Activated naive CD4-positive, alpha-beta T cell treated with anti-CD3 and anti-CD28 coated beads, Interleukin-2, amount 10 ng/mL, durations not matched to agents 7 days and 5 days (primary cell): ENCODE measurements around the gene ERO1A.
A peak's percentile ranks its signal among the peaks of the same experiment; 100 is the strongest.

Experiments used
- CTCF ChIA-PET: fragments of 350-600 bp; sonication (Branson Sonifier 250); formaldehyde crosslinking; loops from one replicate; lab custom pipeline; 2021; ENCODE audit warnings: antibody characterized with exemption; lab: Charles Lee
- DNase-seq: peaks from one replicate; pipeline ENCODE4 v3.0.0-alpha.2; 2020
- H3K27ac Mint-ChIP-seq: one replicate; pipeline ENCODE4 v1.8.0; 2021; ENCODE audit warnings: mild to moderate bottlenecking, moderate library complexity, mixed read lengths
- H3K27me3 Mint-ChIP-seq: one replicate; pipeline ENCODE4 v1.8.0; 2021; ENCODE audit warnings: mild to moderate bottlenecking, mixed read lengths
- H3K36me3 Mint-ChIP-seq: one replicate; pipeline ENCODE4 v1.8.0; 2021; ENCODE audit warnings: mixed read lengths
- H3K4me1 Mint-ChIP-seq: one replicate; pipeline ENCODE4 v1.8.0; 2021; ENCODE audit warnings: mixed read lengths
- H3K4me3 Mint-ChIP-seq: one replicate; pipeline ENCODE4 v1.8.0; 2021; ENCODE audit warnings: mild to moderate bottlenecking, moderate library complexity, mixed read lengths
- H3K9me3 Mint-ChIP-seq: one replicate; pipeline ENCODE4 v1.8.0; 2021; ENCODE audit warnings: mixed read lengths

ERO1A gene

GRCh38 chr14:52686176-52686575, 9.2 kb downstream of the ERO1A start:
- Mint-ChIP-seq H3K27ac (no peak overlapping the region), H3K27me3 (no peaks in the 10 kb centered on the region), H3K36me3 (peaks cover 18% of the 10 kb centered on the region), H3K4me1 (peaks cover 61% of the 10 kb centered on the region), H3K4me3 (no peak overlapping the region), H3K9me3 (no peaks in the 10 kb centered on the region)
- no peak for DNase-seq
- CTCF ChIA-PET: no interaction called here

GRCh38 chr14:52683985-52684520, 11.3 kb downstream of the ERO1A start:
- Mint-ChIP-seq H3K9me3 (no peaks in the 10 kb centered on the region), H3K27me3 (no peaks in the 10 kb centered on the region), H3K36me3 (peaks cover 18% of the 10 kb centered on the region), H3K4me1 (peaks cover 42% of the 10 kb centered on the region), H3K27ac (no peak overlapping the region), H3K4me3 (no peak overlapping the region)
- no peak for DNase-seq
- CTCF ChIA-PET: interaction anchor here (1.1 kb wide), 1 partner anchor 25 kb away, joined by 3 read pairs; no protein-coding TSS in a partner anchor

- Mint-ChIP-seq H3K9me3 (no peaks in the 10 kb centered on the region), H3K27me3 (no peaks in the 10 kb centered on the region), H3K4me1 (no peaks in the 10 kb centered on the region), H3K27ac (no peak overlapping the region), H3K36me3 (peaks cover 32% of the 10 kb centered on the region), H3K4me3 (no peak overlapping the region)
- CTCF ChIA-PET: no interaction called here
- DNase-seq: no peak
Observed at GRCh38 chr14:52678591-52678990, 16.8 kb downstream of the ERO1A start.

DNA sequence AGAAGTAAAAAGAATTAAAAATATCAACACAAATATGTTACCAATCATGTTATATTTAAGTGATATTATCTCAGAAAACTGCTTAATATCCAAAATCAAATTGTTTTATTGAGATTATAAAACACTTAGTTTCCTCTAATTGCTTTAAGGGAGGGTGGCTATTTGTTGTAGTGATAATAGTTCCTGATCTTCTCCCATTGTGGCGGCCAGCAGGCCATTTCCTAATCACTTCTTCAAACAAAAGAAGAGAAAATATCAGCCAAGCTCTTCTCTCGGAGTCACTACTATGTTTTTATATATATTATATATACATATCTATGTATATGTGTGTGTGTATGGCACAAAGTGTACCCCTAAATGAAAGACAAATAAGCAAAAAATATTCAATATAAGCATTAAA, 31.5 kb downstream of the ERO1A start:
- no peak for DNase-seq
- H3K27ac Mint-ChIP-seq: no peak overlapping the region
- H3K9me3 Mint-ChIP-seq: no peaks in the 10 kb centered on the region
- no peaks in the 10 kb centered on the region for H3K4me1 Mint-ChIP-seq
- no peak overlapping the region for H3K4me3 Mint-ChIP-seq
- CTCF ChIA-PET: interaction anchor here (1.0 kb wide), 1 partner anchor 60 kb away, joined by 3 read pairs; no protein-coding TSS in a partner anchor
- H3K36me3 Mint-ChIP-seq: peaks cover 35% of the 10 kb centered on the region
- no peaks in the 10 kb centered on the region for H3K27me3 Mint-ChIP-seq

- no peak overlapping the region for H3K4me3 Mint-ChIP-seq
- H3K27ac Mint-ChIP-seq: no peak overlapping the region
- H3K27me3 Mint-ChIP-seq: no peaks in the 10 kb centered on the region
- H3K4me1 Mint-ChIP-seq: no peaks in the 10 kb centered on the region
- CTCF ChIA-PET: no interaction called here
- H3K9me3 Mint-ChIP-seq: no peaks in the 10 kb centered on the region
- peaks cover 40% of the 10 kb centered on the region for H3K36me3 Mint-ChIP-seq
- no peak for DNase-seq
Observed at GRCh38 chr14:52661314-52661713, 34.0 kb downstream of the ERO1A start.

- Mint-ChIP-seq H3K4me1 (no peaks in the 10 kb centered on the region), H3K36me3 (peaks cover 41% of the 10 kb centered on the region), H3K27ac (no peak overlapping the region), H3K9me3 (no peaks in the 10 kb centered on the region), H3K27me3 (no peaks in the 10 kb centered on the region), H3K4me3 (no peak overlapping the region)
- CTCF ChIA-PET: no interaction called here
- no peak for DNase-seq
Observed at GRCh38 chr14:52660832-52661231, 34.5 kb downstream of the ERO1A start.

GRCh38 chr14:52660325-52660724, 35.0 kb downstream of the ERO1A start:
- Mint-ChIP-seq H3K27ac (no peak overlapping the region), H3K27me3 (no peaks in the 10 kb centered on the region), H3K36me3 (peaks cover 40% of the 10 kb centered on the region), H3K4me1 (no peaks in the 10 kb centered on the region), H3K4me3 (no peak overlapping the region), H3K9me3 (no peaks in the 10 kb centered on the region)
- no peak for DNase-seq
- CTCF ChIA-PET: no interaction called here

DNA sequence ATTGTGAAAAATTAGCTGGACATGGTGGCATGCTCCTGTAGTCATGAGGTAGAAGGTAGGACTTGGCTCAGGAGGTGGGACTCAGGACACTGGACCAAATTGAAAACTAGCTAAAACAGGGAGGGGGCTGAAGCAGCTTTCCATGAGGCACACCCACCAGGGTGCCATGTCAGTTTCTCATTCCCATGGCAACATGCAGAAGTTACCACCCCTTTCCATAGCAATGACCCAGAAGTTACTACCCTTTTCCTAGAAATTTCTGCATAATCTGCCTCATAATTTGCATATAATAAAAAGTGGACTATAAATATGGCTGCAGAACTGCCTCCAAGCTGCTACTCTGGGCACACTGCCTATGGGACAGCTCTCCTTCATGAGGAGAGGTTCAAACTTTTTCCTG, 38.5 kb downstream of the ERO1A start:
- H3K36me3 Mint-ChIP-seq: peaks cover 46% of the 10 kb centered on the region
- H3K27ac Mint-ChIP-seq: no peak overlapping the region
- no peak for DNase-seq
- no peak overlapping the region for H3K4me3 Mint-ChIP-seq
- no peaks in the 10 kb centered on the region for H3K27me3 Mint-ChIP-seq
- CTCF ChIA-PET: interaction anchor here (0.6 kb wide), 1 partner anchor 535 kb away, joined by 3 read pairs; no protein-coding TSS in a partner anchor
- H3K9me3 Mint-ChIP-seq: no peaks in the 10 kb centered on the region
- H3K4me1 Mint-ChIP-seq: no peaks in the 10 kb centered on the region

DNA sequence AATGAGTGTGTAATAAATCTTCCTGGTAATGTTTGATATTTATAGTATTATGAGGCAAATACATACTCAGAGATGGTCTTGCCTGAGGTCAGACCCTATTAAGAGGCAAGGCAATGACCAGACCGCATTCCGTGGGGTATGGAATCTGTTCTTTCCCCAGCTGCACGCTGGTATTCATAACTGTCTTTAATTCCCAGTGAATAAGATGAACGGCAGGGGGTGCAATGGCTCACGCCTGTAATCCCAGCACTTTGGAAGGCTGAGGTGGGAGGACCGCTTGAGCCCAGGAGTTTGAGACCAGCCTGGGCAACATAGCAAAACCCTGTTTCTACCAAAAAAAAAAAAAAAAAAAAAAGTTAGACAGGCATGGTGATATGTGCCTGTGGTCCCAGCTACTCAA, 44.6 kb downstream of the ERO1A start:
- Mint-ChIP-seq H3K4me1 (no peaks in the 10 kb centered on the region), H3K9me3 (no peaks in the 10 kb centered on the region), H3K36me3 (peaks cover 46% of the 10 kb centered on the region), H3K27ac (peak overlapping the region; percentile 22), H3K27me3 (no peaks in the 10 kb centered on the region), H3K4me3 (no peak overlapping the region)
- CTCF ChIA-PET: no interaction called here
- no peak for DNase-seq

DNA sequence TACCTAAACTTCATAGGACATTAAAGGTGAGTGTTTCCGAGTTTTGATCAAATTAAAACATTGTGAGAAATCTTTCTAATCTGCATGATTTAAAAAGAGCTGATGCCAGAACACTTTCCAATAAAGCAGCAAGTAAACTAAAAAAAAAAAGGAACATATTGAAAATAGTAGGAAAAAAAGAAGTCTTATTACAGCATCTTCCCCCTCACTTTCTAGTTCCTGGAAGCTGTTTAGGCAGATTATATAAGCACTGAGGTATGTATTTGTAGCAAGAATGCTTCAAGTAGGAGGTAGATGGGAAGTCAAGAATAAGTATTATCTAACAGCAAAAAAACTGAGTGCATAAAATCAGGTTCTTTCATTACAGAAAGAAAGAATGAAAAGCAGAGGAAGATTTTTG, 45.8 kb downstream of the ERO1A start:
- Mint-ChIP-seq H3K4me1 (no peaks in the 10 kb centered on the region), H3K27ac (no peak overlapping the region), H3K36me3 (peaks cover 44% of the 10 kb centered on the region), H3K9me3 (no peaks in the 10 kb centered on the region), H3K4me3 (no peak overlapping the region), H3K27me3 (no peaks in the 10 kb centered on the region)
- DNase-seq: no peak
- CTCF ChIA-PET: no interaction called here

- Mint-ChIP-seq H3K9me3 (peaks cover 12% of the 10 kb centered on the region), H3K4me3 (no peak overlapping the region), H3K36me3 (peaks cover 44% of the 10 kb centered on the region), H3K27ac (no peak overlapping the region), H3K4me1 (peaks cover 3% of the 10 kb centered on the region), H3K27me3 (no peaks in the 10 kb centered on the region)
- CTCF ChIA-PET: no interaction called here
- no peak for DNase-seq
Observed at GRCh38 chr14:52641745-52642144, 53.6 kb downstream of the ERO1A start.

GRCh38 chr14:52640137-52640536, 55.2 kb downstream of the ERO1A start:
- peaks cover 3% of the 10 kb centered on the region for H3K4me1 Mint-ChIP-seq
- DNase-seq: no peak
- H3K27ac Mint-ChIP-seq: no peak overlapping the region
- CTCF ChIA-PET: no interaction called here
- H3K27me3 Mint-ChIP-seq: no peaks in the 10 kb centered on the region
- peaks cover 32% of the 10 kb centered on the region for H3K36me3 Mint-ChIP-seq
- peaks cover 12% of the 10 kb centered on the region for H3K9me3 Mint-ChIP-seq
- no peak overlapping the region for H3K4me3 Mint-ChIP-seq

GRCh38 chr14:52619687-52620086, 75.7 kb downstream of the ERO1A start:
- no peaks in the 10 kb centered on the region for H3K9me3 Mint-ChIP-seq
- CTCF ChIA-PET: no interaction called here
- H3K4me3 Mint-ChIP-seq: no peak overlapping the region
- peaks cover 6% of the 10 kb centered on the region for H3K27me3 Mint-ChIP-seq
- no peak overlapping the region for H3K27ac Mint-ChIP-seq
- H3K4me1 Mint-ChIP-seq: no peaks in the 10 kb centered on the region
- H3K36me3 Mint-ChIP-seq: no peaks in the 10 kb centered on the region
- no peak for DNase-seq

DNA sequence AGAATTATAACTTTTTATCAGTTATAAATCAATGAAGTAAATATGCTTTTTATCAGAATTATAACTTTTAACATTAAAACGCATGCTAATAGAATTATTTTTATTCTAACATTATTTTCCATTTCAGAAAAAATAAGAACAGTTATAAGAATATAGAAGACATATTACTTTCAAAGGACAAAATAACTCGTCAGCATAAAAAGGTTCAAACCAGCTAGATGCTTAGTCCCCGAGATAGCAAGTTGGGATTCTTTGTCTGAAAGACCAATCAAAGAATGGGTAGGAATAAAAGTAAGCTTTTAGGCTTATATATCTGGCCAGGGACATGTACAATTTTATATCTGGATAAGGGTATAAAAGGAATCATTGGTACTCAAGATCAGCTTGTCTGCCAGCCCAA, 76.8 kb downstream of the ERO1A start:
- Mint-ChIP-seq H3K4me3 (no peak overlapping the region), H3K27me3 (no peaks in the 10 kb centered on the region), H3K36me3 (no peaks in the 10 kb centered on the region), H3K27ac (no peak overlapping the region), H3K9me3 (no peaks in the 10 kb centered on the region), H3K4me1 (no peaks in the 10 kb centered on the region)
- no peak for DNase-seq
- CTCF ChIA-PET: no interaction called here

DNA sequence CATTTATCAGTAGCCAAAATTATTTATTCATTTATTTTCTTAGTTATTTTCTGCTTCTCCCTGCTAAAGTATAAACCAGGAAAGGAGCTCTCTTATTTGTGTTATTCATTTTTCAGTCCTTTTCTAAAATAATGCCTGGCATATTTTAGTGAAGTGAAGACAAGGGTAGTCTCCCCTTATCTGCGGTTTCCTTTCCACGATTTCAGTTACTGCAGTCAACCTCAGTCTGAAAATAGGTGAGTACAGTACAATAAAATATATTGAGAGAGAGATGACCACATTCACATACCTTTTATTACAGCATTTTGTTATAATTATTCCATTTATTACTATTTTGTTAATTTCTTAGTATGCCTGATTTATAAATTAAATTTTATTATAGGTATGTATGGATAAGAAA, 85.2 kb downstream of the ERO1A start:
- H3K36me3 Mint-ChIP-seq: no peaks in the 10 kb centered on the region
- no peak overlapping the region for H3K4me3 Mint-ChIP-seq
- H3K4me1 Mint-ChIP-seq: no peaks in the 10 kb centered on the region
- no peak for DNase-seq
- peaks cover 16% of the 10 kb centered on the region for H3K27me3 Mint-ChIP-seq
- H3K27ac Mint-ChIP-seq: no peak overlapping the region
- H3K9me3 Mint-ChIP-seq: no peaks in the 10 kb centered on the region
- CTCF ChIA-PET: no interaction called here
